Duodenal mucosa (tissue), 2 donors: ENCODE data around the gene METAP2.

Experiments
- H3K27ac ChIP-seq: one replicate; pipeline ENCODE4 v1.7.0; 2013; ENCODE audit warnings: low read depth, low read length
- H3K27me3 ChIP-seq, 2 donors: one replicate each; pipeline ENCODE4 v1.7.0; 2013; ENCODE audit warnings: low read length in 2 of 2, control low read depth in 1 of 2; ENCODE audit not compliant: insufficient read depth in 2 of 2, control insufficient read depth in 1 of 2
- H3K36me3 ChIP-seq, 2 donors: one replicate each; pipeline ENCODE4 v1.7.0; 2013; ENCODE audit warnings: low read length in 2 of 2, control low read depth in 1 of 2; ENCODE audit not compliant: insufficient read depth in 2 of 2, control insufficient read depth in 1 of 2
- H3K4me1 ChIP-seq, 2 donors: one replicate each; pipeline ENCODE4 v1.7.0; 2013; ENCODE audit warnings: low read length in 2 of 2, control low read depth in 1 of 2; ENCODE audit not compliant: insufficient read depth in 2 of 2, control insufficient read depth in 1 of 2
- H3K4me3 ChIP-seq, 2 donors: one replicate each; pipeline ENCODE4 v1.7.0; 2013; ENCODE audit warnings: low read length in 2 of 2, low read depth in 1 of 2
- H3K9ac ChIP-seq, 2 donors: one replicate each; pipeline ENCODE4 v1.7.0; 2013; ENCODE audit warnings: low read length in 2 of 2, low read depth in 1 of 2
- H3K9me3 ChIP-seq, 2 donors: one replicate each; pipeline ENCODE4 v1.7.0; 2013; ENCODE audit warnings: low read length in 2 of 2, control low read depth in 1 of 2; ENCODE audit not compliant: control insufficient read depth in 1 of 2

Gene METAP2

DNA sequence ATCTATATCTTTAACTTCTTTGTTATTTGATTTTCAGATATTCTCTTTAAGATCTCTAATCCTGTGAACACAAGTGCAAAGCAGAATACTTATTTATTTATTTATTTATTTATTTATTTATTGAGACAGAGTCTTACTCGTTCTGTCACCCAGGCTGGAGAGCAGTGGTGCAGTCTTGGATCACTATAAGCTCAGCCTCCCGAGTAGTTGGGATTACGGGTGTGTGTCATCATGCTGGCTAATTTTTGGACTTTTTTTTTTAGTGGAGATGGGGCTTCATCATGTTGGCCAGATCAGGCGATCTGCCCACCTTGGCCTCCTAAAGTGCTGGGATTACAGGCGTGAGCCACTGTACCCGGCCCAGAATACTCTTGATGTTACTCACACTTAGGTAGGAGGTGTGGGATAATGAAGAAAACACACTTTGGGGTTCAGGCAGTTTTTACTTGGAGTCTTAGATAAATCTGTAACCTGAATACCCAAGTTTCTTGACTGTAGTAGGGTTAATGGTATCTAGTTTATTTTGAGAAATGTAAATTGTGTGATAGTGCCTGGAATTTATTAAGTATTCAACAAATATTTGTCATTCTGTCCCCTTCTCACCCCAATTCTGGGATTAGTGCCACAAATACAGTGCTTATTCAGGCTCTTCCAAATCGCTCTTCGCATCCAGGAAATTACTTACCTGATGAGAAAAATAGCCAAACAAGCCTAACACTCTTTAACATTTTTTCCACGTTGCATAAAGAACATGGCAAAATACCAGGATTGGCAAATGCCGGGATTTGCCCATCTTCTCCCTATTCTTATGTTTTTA, 33.0 kb downstream of the METAP2 start:
- Histone ChIP-seq H3K4me1 (no peaks in the 10 kb centered on the region), H3K27ac (no peak overlapping the region), H3K9ac (no peak overlapping the region), H3K36me3 (peaks cover 25 to 60% of the 10 kb centered on the region in 2 donors), H3K4me3 (no peak overlapping the region), H3K9me3 (no peaks in the 10 kb centered on the region), H3K27me3 (no peaks in the 10 kb centered on the region)

DNA sequence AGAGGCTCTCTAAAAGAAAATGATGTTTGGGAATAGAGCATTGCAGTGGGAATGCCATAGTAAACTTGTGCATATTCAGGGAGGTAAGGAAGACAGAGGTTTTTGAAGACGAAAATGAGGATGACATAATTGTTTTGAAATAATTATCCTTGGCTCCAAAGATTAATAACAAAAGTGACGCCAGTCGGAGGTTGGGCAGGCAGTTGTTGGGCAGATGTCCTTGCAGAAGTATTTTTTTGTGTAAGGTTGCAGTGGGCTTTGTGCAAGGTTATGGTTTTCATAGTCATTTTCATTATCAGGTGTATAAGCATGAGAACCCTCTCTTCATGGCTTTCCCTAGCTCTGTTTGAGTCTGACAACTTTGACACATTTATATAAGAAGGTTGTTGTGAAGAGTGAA, 35.3 kb downstream of the METAP2 start:
- H3K4me1 ChIP-seq, result no peaks in the 10 kb centered on the region
- H3K4me3 ChIP-seq, result no peak overlapping the region
- no peaks in the 10 kb centered on the region for H3K27me3 ChIP-seq
- peaks cover 33 to 73% of the 10 kb centered on the region in 2 donors for H3K36me3 ChIP-seq
- H3K27ac ChIP-seq, result no peak overlapping the region
- H3K9me3 ChIP-seq, result no peaks in the 10 kb centered on the region
- no peak overlapping the region for H3K9ac ChIP-seq

DNA sequence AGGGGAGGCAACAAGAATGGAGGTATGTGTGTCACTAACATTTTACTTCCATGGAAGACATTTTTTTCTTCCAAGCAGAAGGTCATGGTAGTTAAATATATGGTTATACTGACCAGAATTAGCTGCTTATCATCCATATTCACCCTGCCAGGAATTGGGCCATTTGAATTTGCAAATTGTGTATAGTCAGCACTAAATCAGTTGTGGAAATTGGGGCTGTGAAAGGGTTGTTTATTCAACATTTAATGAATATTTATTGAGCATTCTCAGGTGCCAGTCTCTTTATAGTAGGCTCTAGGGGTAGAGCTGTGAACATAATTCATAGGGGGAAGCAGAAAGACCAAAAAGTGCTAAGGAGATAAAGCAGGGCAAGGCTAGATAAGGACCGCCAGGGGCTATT, 38.0 kb downstream of the METAP2 start:
- H3K36me3 ChIP-seq, result peaks cover 28 to 70% of the 10 kb centered on the region in 2 donors
- H3K4me1 ChIP-seq, result peaks cover 0 to 6% of the 10 kb centered on the region in 2 donors
- no peak overlapping the region for H3K4me3 ChIP-seq
- H3K27ac ChIP-seq, result no peak overlapping the region
- no peak overlapping the region for H3K9ac ChIP-seq
- no peaks in the 10 kb centered on the region for H3K27me3 ChIP-seq
- no peaks in the 10 kb centered on the region for H3K9me3 ChIP-seq

DNA sequence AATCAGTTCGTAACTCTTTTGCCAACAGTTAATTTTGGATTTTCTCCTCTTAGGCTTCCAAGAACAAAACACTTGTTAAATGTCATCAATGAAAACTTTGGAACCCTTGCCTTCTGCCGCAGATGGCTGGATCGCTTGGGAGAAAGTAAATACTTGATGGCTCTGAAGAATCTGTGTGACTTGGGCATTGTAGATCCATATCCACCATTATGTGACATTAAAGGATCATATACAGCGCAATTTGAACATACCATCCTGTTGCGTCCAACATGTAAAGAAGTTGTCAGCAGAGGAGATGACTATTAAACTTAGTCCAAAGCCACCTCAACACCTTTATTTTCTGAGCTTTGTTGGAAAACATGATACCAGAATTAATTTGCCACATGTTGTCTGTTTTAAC, 39.6 kb downstream of the METAP2 start:
- Histone ChIP-seq H3K4me3 (no peak overlapping the region), H3K9ac (no peak overlapping the region), H3K9me3 (no peaks in the 10 kb centered on the region), H3K36me3 (peaks cover 23 to 57% of the 10 kb centered on the region in 2 donors), H3K27ac (no peak overlapping the region), H3K4me1 (peaks cover 0 to 6% of the 10 kb centered on the region in 2 donors), H3K27me3 (no peaks in the 10 kb centered on the region)

DNA sequence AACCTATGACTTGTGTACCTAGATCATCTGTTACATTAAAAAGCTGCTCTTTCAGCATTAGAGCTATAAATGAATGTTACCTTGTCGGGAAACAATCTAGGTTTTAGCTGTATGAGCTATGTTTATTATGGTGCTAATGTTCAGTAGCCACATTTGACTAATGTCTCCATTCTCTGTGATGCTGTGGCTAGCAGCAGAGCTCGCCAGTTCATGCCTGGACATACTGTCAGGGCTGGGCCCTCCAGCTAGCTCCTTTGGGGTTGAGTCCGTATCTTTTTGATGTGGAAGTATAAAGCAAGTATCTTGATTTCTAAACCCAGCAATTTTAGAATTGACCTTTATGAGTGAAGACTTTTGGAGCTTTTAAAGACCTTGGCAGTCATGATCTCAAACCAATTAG, 41.2 kb downstream of the METAP2 start:
- H3K36me3 ChIP-seq, result peaks cover 23 to 45% of the 10 kb centered on the region in 2 donors
- H3K4me3 ChIP-seq, result no peak overlapping the region
- H3K27ac ChIP-seq, result no peak overlapping the region
- no peak overlapping the region for H3K9ac ChIP-seq
- no peaks in the 10 kb centered on the region for H3K9me3 ChIP-seq
- H3K27me3 ChIP-seq, result no peaks in the 10 kb centered on the region
- H3K4me1 ChIP-seq, result peaks cover 0 to 6% of the 10 kb centered on the region in 2 donors

DNA sequence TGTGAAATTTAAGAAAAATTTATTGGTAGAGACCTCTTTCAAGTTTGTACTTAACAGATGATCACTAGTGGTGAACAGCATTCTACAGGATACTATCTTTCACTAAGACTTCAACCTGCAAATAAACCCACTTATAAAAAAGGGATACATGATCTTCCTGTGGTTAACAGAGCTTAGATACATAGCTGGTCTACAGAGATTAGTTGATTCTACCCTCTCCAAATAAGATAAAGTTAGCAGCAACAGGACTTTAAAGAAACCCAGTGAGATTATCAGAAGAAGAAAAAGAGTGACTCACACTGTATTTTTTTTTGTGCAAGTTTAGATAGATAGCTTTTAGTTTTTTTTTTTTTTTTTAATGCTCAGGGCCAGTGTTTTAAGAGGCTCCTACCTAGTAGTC, 42.8 kb downstream of the METAP2 start:
- Histone ChIP-seq H3K27ac (no peak overlapping the region), H3K4me3 (no peak overlapping the region), H3K36me3 (peaks cover 14 to 36% of the 10 kb centered on the region in 2 donors), H3K27me3 (no peaks in the 10 kb centered on the region), H3K4me1 (peaks cover 0 to 6% of the 10 kb centered on the region in 2 donors), H3K9ac (no peak overlapping the region), H3K9me3 (no peaks in the 10 kb centered on the region)

DNA sequence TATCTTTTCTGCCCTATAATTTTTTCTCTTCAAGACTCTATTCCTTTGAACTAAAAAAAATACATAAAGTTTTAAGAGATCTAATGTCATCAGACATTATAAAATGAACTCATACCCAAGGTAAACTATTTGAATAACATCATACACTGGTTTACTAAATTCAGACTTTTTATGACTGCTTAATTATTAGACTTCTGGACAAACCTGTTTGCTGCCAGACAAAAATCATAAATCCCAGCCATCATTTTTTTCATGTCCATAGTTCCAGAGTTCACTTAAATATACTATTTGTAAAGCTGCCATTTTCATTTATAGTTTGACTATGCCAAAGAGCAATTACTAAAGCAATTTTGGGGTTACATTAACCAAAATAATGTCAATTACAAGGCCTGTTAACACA, 43.3 kb downstream of the METAP2 start:
- no peak overlapping the region for H3K4me3 ChIP-seq
- H3K36me3 ChIP-seq, result peaks cover 9 to 31% of the 10 kb centered on the region in 2 donors
- H3K9me3 ChIP-seq, result no peaks in the 10 kb centered on the region
- peaks cover 0 to 6% of the 10 kb centered on the region in 2 donors for H3K4me1 ChIP-seq
- H3K9ac ChIP-seq, result no peak overlapping the region
- H3K27me3 ChIP-seq, result no peaks in the 10 kb centered on the region
- H3K27ac ChIP-seq, result no peak overlapping the region

DNA sequence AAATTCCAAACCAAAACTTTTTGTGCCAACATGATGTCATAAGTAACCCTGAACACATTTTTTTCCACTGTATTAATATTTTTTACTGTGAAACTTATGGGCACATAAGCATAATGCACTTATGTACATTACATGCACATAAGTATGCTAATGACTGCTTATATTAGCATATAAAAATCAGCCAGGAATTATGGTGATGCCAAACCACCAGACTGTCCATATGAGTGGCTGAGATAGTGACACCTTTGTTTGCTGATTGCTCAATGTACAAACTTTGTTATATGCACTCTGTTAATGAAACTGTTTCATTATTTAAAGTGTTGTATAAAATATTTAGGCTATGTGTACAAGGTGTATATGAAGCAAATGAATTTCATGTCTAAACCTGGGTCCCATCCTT, 45.0 kb downstream of the METAP2 start:
- Histone ChIP-seq H3K9ac (no peak overlapping the region), H3K9me3 (no peaks in the 10 kb centered on the region), H3K27ac (no peak overlapping the region), H3K36me3 (peaks cover 1 to 14% of the 10 kb centered on the region in 2 donors), H3K4me1 (peaks cover 0 to 6% of the 10 kb centered on the region in 2 donors), H3K4me3 (no peak overlapping the region), H3K27me3 (no peaks in the 10 kb centered on the region)

DNA sequence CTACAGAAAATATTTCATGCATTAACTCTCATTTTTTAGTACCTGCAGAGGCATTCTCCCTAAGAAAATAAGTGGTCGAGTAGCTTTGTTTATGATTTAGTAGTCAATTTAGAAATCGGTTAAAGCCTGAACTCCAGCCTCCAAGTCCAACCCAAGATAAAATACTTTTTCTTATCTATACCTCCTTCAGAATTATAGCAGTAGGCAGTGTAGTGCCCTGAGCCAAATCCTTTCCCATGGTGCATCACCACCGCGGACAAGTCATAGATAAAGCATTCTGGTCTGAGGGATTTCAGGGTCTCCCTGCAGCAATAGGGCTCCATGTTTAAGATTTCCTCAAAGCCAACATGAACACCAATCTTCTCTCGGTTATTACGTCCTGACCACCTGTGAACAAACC, 46.9 kb downstream of the METAP2 start:
- no peak overlapping the region for H3K4me3 ChIP-seq
- H3K36me3 ChIP-seq, result no peaks in the 10 kb centered on the region
- no peaks in the 10 kb centered on the region for H3K27me3 ChIP-seq
- no peaks in the 10 kb centered on the region for H3K9me3 ChIP-seq
- no peak overlapping the region for H3K27ac ChIP-seq
- no peak overlapping the region for H3K9ac ChIP-seq
- peaks cover 0 to 6% of the 10 kb centered on the region in 2 donors for H3K4me1 ChIP-seq

DNA sequence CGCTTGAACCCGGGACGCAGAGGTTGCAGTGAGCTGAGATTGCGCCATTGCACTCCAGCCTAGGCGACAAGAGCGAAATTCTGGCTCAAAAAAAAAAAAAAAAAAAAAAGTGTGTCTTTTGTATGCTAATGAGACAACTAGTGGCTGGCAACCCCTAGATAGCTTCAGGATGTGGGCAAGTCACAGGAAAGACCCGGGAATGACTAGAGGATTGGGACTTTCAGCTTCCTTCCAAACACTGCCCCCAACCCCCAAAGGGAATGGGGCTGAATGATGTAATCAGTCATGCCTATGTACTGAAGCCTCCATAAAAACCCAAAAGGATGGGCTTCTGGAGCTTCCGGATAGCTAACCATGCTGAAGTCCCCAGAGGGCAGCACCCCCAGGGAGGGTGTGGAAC, 48.7 kb downstream of the METAP2 start:
- H3K9me3 ChIP-seq, result no peaks in the 10 kb centered on the region
- H3K4me1 ChIP-seq, result no peaks in the 10 kb centered on the region
- no peak overlapping the region for H3K9ac ChIP-seq
- no peak overlapping the region for H3K27ac ChIP-seq
- H3K27me3 ChIP-seq, result no peaks in the 10 kb centered on the region
- H3K4me3 ChIP-seq, result no peak overlapping the region
- no peaks in the 10 kb centered on the region for H3K36me3 ChIP-seq
